Epithelial cell of proximal tubule (primary cell): ENCODE measurements around the gene B4GAT1. TPM values are rescaled to one million over a fixed set of nuclear protein-coding genes. Genes with fewer than 3 reads are reported as not detected.
"Not testable (repeated sequence)": the region's sequence is repeated elsewhere in the genome, so short reads cannot be mapped to it uniquely, and the experiment has no call there.

Experiments
- DNase-seq: peaks from one replicate; pipeline ENCODE4 v3.0.0-alpha.2; 2011; ENCODE audit warnings: low read depth
- H3K4me3 ChIP-seq: 2 replicates; pipeline ENCODE4 v1.5.1; 2011; ENCODE audit warnings: low read depth, mild to moderate bottlenecking, low read length
- total RNA-seq: library from RNA; depleted of rRNA; stranded (reverse); fragments of >200 nt; gene quantifications from 2 replicates; pipeline ENCODE4 v1.2.3, GENCODE V29; 2015
- TF ChIP-seq, protein P1 (sequence below): conservative IDR thresholded peaks from 2 replicates; pipeline ENCODE4 v1.5.1; 2012; ENCODE audit warnings: low read depth, mild to moderate bottlenecking, low read length

B4GAT1 gene
- total RNA-seq, 1 donor from 2014 or later, result 32.0 TPM

DNA sequence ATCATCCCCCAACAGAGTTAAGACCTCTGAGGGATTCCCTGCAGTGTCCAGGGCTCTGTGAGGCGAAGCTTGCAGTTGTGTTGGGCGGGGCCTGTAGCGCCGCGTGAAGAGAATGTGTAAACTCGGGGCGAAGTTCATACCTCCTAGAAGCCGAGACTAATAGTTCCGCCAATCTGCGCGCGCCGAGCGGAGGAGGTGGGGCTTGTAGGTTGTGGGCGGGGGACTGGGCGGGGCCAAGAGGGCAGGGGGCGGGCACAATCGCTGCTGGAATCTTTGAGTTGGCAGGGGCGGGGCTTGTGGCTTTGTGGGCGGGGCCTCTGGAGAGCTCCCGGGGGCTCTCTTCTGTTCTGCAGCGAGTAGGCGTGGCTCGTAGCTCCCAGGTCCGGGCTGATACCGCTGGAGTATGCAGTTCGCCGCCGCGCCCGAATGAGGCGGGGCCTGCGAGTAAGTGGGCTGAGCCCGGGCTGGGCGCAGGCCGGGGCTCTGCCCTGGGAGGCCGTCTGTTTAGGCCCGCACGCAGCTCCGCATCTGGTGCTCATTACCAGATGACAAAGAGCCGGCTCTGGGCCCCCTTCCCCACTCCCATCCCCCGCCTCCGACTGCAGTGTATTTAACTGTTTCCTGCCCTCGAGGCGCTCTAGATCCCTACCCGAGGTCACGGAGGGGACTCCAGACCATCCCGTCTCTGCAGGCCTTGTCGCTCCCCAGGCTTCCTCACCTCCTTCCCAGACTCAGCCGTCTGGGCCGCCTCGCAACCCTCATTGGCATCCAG lies 34.7 kb downstream of the B4GAT1 start:
- TF ChIP-seq, protein P1, sequence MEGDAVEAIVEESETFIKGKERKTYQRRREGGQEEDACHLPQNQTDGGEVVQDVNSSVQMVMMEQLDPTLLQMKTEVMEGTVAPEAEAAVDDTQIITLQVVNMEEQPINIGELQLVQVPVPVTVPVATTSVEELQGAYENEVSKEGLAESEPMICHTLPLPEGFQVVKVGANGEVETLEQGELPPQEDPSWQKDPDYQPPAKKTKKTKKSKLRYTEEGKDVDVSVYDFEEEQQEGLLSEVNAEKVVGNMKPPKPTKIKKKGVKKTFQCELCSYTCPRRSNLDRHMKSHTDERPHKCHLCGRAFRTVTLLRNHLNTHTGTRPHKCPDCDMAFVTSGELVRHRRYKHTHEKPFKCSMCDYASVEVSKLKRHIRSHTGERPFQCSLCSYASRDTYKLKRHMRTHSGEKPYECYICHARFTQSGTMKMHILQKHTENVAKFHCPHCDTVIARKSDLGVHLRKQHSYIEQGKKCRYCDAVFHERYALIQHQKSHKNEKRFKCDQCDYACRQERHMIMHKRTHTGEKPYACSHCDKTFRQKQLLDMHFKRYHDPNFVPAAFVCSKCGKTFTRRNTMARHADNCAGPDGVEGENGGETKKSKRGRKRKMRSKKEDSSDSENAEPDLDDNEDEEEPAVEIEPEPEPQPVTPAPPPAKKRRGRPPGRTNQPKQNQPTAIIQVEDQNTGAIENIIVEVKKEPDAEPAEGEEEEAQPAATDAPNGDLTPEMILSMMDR, result no peak
- H3K4me3 ChIP-seq, result peak overlapping the region; percentile 61
- peak; percentile 67 for DNase-seq

DNA sequence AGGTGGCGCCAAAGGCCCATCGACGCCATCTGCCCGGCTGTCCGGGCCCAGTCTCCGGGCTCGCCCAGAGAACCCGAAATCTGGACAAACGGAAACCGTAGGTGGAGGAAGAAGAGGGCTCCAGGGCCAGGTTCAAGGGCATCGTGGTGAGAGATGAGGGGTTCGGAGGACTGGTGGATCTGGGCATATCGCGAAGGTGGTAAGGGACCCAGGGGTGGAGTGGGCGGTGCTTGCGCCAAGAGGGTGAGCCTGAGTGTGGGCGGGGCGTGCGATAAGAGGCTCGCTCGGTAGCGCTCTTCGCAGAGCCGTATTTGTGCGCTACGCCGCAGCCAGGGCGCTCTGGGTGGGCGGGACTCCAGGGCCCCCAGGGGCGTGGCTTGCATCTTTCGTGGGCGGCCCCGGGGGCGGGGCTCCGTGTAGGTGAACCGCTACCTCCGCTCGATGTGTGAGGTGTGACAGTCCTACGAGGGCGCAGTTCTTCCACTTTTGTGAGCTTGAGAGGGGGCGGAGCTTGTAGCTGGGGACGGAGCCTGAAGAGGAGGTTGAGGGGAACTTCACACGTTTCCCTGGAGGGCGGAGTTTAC lies 35.4 kb downstream of the B4GAT1 start:
- H3K4me3 ChIP-seq, result peak overlapping the region; percentile 61
- TF ChIP-seq, protein P1, result no peak
- peak; percentile 35 for DNase-seq

DNA sequence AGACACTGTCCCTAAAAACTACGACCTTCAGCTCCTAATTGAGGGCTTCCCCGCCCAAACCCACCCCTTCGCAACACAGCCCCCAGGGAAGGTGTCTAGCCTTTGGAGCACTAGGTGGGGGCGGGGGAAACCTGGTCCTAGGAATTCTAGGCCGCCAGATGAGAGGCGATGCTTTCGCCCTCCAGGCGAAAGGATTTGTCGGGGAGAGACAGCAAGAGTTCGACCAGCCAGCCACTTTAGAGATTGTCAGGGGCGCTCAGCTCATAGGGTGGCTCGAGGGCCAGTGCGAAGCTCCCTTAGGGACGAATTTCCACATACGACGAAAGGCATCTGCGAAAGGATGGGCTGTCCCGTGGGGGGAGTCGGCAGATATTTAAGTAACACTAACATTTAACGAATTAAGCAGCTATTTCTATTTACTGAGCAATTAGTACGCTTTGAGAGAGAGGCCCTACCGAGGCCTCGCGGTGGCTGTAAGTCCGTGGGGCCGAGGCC lies 35.9 kb downstream of the B4GAT1 start:
- peak overlapping the region; percentile 61 for H3K4me3 ChIP-seq
- TF ChIP-seq, protein P1, result peak; percentile 93
- no peak for DNase-seq

DNA sequence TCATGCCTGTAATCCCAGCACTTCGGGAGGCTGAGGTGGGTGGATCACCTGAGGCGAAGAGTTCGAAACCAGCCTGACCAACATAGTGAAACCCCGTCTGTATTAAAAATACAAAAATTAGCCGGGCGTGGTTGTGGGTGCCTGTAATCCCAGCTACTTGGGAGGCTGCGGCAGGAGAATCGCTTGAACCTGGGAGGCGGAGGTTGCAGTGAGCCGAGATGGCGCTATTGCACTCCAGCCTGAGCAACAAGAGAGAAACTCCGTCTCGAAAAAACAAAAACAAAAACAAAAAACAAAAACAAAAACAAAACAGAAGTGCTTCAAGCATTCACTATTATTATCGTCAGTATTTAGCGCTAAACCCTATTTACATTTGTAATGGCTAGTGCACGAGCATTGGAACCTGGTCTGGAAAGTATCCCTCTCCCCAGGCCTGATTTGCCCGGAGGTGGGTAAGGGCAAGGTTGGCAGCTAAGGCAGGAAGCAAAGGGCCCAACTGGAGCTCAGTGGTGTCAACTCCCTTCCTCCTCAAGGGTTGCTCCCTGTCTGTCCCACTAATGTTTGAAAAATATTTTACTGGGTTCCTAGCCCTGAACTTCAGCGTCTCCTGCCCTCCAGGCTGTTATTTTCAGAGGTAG lies 36.5 kb downstream of the B4GAT1 start:
- not testable (repeated sequence) for DNase-seq, H3K4me3 ChIP-seq

DNA sequence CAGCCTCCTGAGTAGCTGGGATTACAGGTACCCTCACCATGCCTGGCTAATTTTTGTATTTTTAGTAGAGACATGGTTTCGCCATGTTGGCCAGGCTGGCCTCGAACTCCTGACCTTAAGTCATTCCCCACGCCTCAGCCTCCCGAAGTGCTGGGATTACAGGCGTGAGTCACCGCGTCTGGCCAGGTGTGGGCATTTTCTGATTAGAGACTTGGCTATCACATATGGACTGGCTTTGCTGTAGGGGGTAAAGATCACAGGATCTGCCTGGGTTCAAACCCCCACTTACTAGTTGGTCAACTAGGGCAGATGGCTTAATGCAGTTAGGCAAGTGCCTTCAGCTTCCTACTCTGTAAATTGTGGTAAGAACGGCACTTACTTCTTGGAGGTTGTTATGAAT lies 37.1 kb downstream of the B4GAT1 start:
- no peak overlapping the region for H3K4me3 ChIP-seq
- TF ChIP-seq, protein P1, result no peak

DNA sequence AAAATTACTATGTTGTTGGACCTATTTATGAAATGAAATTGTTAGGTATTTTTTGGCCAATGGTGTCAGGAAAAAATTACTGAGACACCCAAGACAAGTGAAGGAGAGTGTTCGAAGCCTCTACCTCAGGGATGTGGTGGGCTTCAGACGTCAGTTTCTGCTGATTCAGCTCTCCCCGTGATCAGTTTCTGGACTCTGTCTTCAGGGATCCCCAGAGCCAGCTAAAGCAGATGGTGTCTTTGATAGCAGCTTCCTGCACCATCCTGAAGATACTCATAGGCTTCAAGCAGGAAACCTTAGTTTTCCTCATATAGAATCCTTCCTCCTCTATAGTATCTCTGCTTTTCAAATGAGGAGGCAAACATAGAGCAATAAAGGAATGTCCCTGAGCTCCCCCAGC lies 38.0 kb downstream of the B4GAT1 start:
- no peak for DNase-seq
- TF ChIP-seq, protein P1, result no peak
- H3K4me3 ChIP-seq, result no peak overlapping the region

More for the DNA sequence above, 37.1 kb downstream of the B4GAT1 start:
- DNase-seq, result no peak

DNA sequence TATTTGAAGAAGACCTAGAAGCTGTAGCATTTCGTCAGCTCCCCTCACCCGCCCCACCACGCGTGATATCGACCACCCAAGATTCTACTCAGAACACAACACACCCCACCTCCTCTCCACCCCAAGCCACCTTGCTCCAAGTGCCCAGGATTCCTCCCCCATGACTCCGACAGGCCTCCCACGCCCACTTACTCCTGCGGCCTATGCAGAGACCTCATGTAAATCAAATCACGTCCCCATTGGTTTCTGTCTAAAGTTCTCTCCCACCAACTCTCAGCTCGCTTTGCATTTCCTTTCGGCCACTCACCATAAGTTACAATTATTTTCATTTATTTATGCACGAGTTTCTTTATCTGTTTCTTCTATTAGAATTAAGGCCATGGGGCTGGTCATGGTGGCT lies 44.8 kb downstream of the B4GAT1 start:
- TF ChIP-seq, protein P1, result no peak
- no peak overlapping the region for H3K4me3 ChIP-seq
- no peak for DNase-seq
